ENCODE results near the gene ZNF302.

GRCh38 chr19:34644991-34645461 lies 32.5 kb upstream of the ZNF302 start:
- TF ChIP-seq POLR2AphosphoS5 (IDR thresholded peaks at IDR 0.05; ENCODE audit: borderline replicate concordance, low read depth, low read length) = no peak
- no peak for TF ChIP-seq EZH2 (IDR thresholded peaks at IDR 0.05)

Data from SK-N-MC (cell line).